H1 (cell line): ENCODE results near the gene HFM1. TPM values are rescaled to one million over a fixed set of nuclear protein-coding genes. Genes with fewer than 3 reads are reported as not detected.

Experiments used
- CTCF ChIA-PET: fragments of 300-600 bp; sonication (Branson Sonifier 250); formaldehyde crosslinking; loops from one replicate; lab custom pipeline; 2021; ENCODE audit not compliant: partially characterized antibody; lab: Charles Lee
- POLR2A ChIA-PET: fragments of 300-600 bp; sonication (Branson Sonifier 250); formaldehyde crosslinking; loops from one replicate; lab custom pipeline; 2021; ENCODE audit warnings: inconsistent platforms; ENCODE audit not compliant: partially characterized antibody; lab: Charles Lee
- DNase-seq, 2 experiments: peaks; one replicate each; pipeline versions ENCODE4 v3.0.0 to v3.0.0-alpha.2; 2010 to 2022; ENCODE audit warnings: low spot score in 2 of 2, low read depth in 1 of 2, mixed read lengths in 1 of 2
- FAIRE-seq: peaks from 2 replicates; lab custom pipeline; 2011; peaks lifted over from hg19 to GRCh38; lab: Jason Lieb, UNC
- H2AFZ ChIP-seq: 2 replicates; pipeline ENCODE4 v1.8.1; 2012; ENCODE audit warnings: low read length, inconsistent platforms
- H2AK5ac ChIP-seq: 2 replicates; pipeline ENCODE4 v1.6.1; 2013; ENCODE audit warnings: low read depth, low read length
- H2BK120ac ChIP-seq: replicated peaks from 2 replicates; pipeline ENCODE3; 2013; ENCODE audit warnings: low read depth, low read length, inconsistent platforms
- H2BK12ac ChIP-seq: 2 replicates; pipeline ENCODE4 v1.6.1; 2013; ENCODE audit warnings: low read depth, low read length
- H2BK15ac ChIP-seq: 2 replicates; pipeline ENCODE4 v1.6.1; 2013; ENCODE audit warnings: low read length
- H2BK20ac ChIP-seq: 2 replicates; pipeline ENCODE4 v1.6.1; 2013; ENCODE audit warnings: low read length
- H2BK5ac ChIP-seq: 2 replicates; pipeline ENCODE4 v1.6.1; 2013; ENCODE audit warnings: low read depth, low read length
- H3K14ac ChIP-seq: 2 replicates; pipeline ENCODE4 v1.6.1; 2013; ENCODE audit warnings: inconsistent platforms; ENCODE audit not compliant: insufficient read length
- H3K18ac ChIP-seq: 2 replicates; pipeline ENCODE4 v1.6.1; 2013; ENCODE audit warnings: low read length; ENCODE audit errors: extremely low read depth
- H3K23ac ChIP-seq: 2 replicates; pipeline ENCODE4 v1.6.1; 2013; ENCODE audit warnings: inconsistent platforms; ENCODE audit not compliant: insufficient read length
- H3K23me2 ChIP-seq: 2 replicates; pipeline ENCODE4 v1.6.1; 2013; ENCODE audit warnings: low read depth, low read length
- H3K27ac ChIP-seq: 2 replicates; pipeline ENCODE4 v1.6.1; 2011; ENCODE audit warnings: low read depth, low read length, inconsistent platforms
- H3K27me3 ChIP-seq, 4 experiments: replicated peaks in 1 of 4; 1 replicate in 1 of 4; 2 replicates in 3 of 4; pipeline versions ENCODE4 v1.6.1 to v1.8.1; 2011 to 2013; ENCODE audit warnings: low read length in 3 of 4, mild to moderate bottlenecking in 3 of 4, inconsistent platforms in 2 of 4, mixed read lengths in 2 of 4, moderate library complexity in 1 of 4; ENCODE audit not compliant: control insufficient read depth in 3 of 4, insufficient read depth in 3 of 4; ENCODE audit errors: extremely low read depth in 1 of 4
- H3K36me3 ChIP-seq, 4 experiments: 2 replicates each; pipeline versions ENCODE4 v1.6.1 to v1.8.1; 2011 to 2013; ENCODE audit warnings: mild to moderate bottlenecking in 4 of 4, low read length in 3 of 4, moderate library complexity in 2 of 4, control low read depth in 1 of 4, inconsistent platforms in 1 of 4; ENCODE audit not compliant: insufficient read depth in 4 of 4, control insufficient read depth in 2 of 4
- H3K4ac ChIP-seq: replicated peaks from 2 replicates; pipeline ENCODE3; 2013; ENCODE audit warnings: low read length, low read depth, mixed read lengths, inconsistent platforms; ENCODE audit not compliant: insufficient read length
- H3K4me1 ChIP-seq, 4 experiments: replicated peaks in 1 of 4; 1 replicate in 1 of 4; 2 replicates in 3 of 4; pipeline versions ENCODE4 v1.6.1 to v1.8.1; 2011 to 2013; ENCODE audit warnings: low read length in 3 of 4, inconsistent platforms in 2 of 4, mixed read lengths in 1 of 4; ENCODE audit not compliant: insufficient read depth in 4 of 4, control insufficient read depth in 3 of 4
- H3K4me2 ChIP-seq, 2 experiments: 2 replicates each; pipeline versions ENCODE4 v1.6.1 to v1.8.1; 2011 to 2013; ENCODE audit warnings: low read depth in 2 of 2, low read length in 2 of 2, control low read depth in 1 of 2, inconsistent platforms in 1 of 2, mild to moderate bottlenecking in 1 of 2; ENCODE audit not compliant: insufficient read depth in 1 of 2
- H3K4me3 ChIP-seq, 4 experiments: fragments of 200-600, 300-600 bp in 1 of 4; sonication (generic), shearing (Covaris generic), sonication (Bioruptor Twin) in 1 of 4; 2 replicates each; pipeline versions ENCODE4 v1.5.1 to v1.8.1; 2011 to 2016; ENCODE audit warnings: low read length in 4 of 4, low read depth in 3 of 4, control low read depth in 2 of 4, inconsistent platforms in 2 of 4, mild to moderate bottlenecking in 2 of 4, mixed read lengths in 1 of 4, moderate library complexity in 1 of 4; ENCODE audit not compliant: insufficient read depth in 2 of 4; ENCODE audit errors: extremely low read depth in 1 of 4
- H3K56ac ChIP-seq: replicated peaks from 2 replicates; pipeline ENCODE3; 2013; ENCODE audit warnings: low read depth, mild to moderate bottlenecking, mixed read lengths, low read length, inconsistent platforms; ENCODE audit not compliant: insufficient read length
- H3K79me1 ChIP-seq: 2 replicates; pipeline ENCODE4 v1.6.1; 2013; ENCODE audit warnings: low read depth, low read length, control low read depth
- H3K79me2 ChIP-seq, 2 experiments: 2 replicates each; pipeline versions ENCODE4 v1.6.1 to v1.8.1; 2012 to 2013; ENCODE audit warnings: low read length in 2 of 2, mild to moderate bottlenecking in 2 of 2, inconsistent platforms in 1 of 2; ENCODE audit not compliant: insufficient read depth in 2 of 2, control insufficient read depth in 1 of 2
- H3K9ac ChIP-seq, 4 experiments: replicated peaks in 1 of 4; 1 replicate in 1 of 4; 2 replicates in 3 of 4; pipeline versions ENCODE4 v1.6.1 to v1.8.1; 2011 to 2013; ENCODE audit warnings: low read depth in 3 of 4, low read length in 3 of 4, control low read depth in 2 of 4, mild to moderate bottlenecking in 2 of 4, moderate library complexity in 2 of 4, inconsistent platforms in 1 of 4; ENCODE audit errors: extremely low read depth in 1 of 4
- H3K9me3 ChIP-seq, 2 experiments: 2 replicates each; pipeline versions ENCODE4 v1.6.1 to v1.8.1; 2012 to 2013; ENCODE audit warnings: mild to moderate bottlenecking in 2 of 2, moderate library complexity in 2 of 2, control low read depth in 1 of 2, inconsistent platforms in 1 of 2, low read depth in 1 of 2, low read length in 1 of 2, mixed read lengths in 1 of 2; ENCODE audit not compliant: insufficient read depth in 2 of 2
- H4K20me1 ChIP-seq, 2 experiments: replicated peaks in 1 of 2; 2 replicates each; pipeline versions ENCODE3 to v1.8.1; 2011 to 2013; ENCODE audit warnings: inconsistent platforms in 2 of 2, low read length in 2 of 2, mild to moderate bottlenecking in 1 of 2; ENCODE audit not compliant: insufficient read depth in 2 of 2, control insufficient read depth in 1 of 2
- H4K5ac ChIP-seq: 2 replicates; pipeline ENCODE4 v1.6.1; 2013; ENCODE audit warnings: low read length, low read depth, mixed read lengths, inconsistent platforms; ENCODE audit not compliant: insufficient read length
- H4K8ac ChIP-seq: 2 replicates; pipeline ENCODE4 v1.8.0; 2013; ENCODE audit warnings: mild to moderate bottlenecking, moderate library complexity, low read length, inconsistent platforms; ENCODE audit not compliant: insufficient read depth; ENCODE audit errors: extremely low read depth
- H4K91ac ChIP-seq: replicated peaks from 2 replicates; pipeline ENCODE3; 2013; ENCODE audit warnings: low read length, mixed read lengths, inconsistent platforms; ENCODE audit not compliant: insufficient read length
- CEBPB ChIP-seq: IDR thresholded peaks from 2 replicates; pipeline ENCODE4 v1.6.1; 2012; ENCODE audit warnings: low read depth, low read length
- MAFK ChIP-seq: IDR thresholded peaks from 2 replicates; pipeline ENCODE4 v1.6.1; 2012; ENCODE audit warnings: low read depth, mild to moderate bottlenecking, improper control_type of control experiment, low read length
- NRF1 ChIP-seq: IDR thresholded peaks from 2 replicates; pipeline ENCODE4 v1.6.1; 2011; ENCODE audit warnings: mild to moderate bottlenecking, low read depth, low read length, improper control_type of control experiment
- RXRA ChIP-seq: IDR thresholded peaks from 2 replicates; pipeline ENCODE4 v1.6.1; 2011; ENCODE audit warnings: low read depth, mild to moderate bottlenecking, low read length, moderate library complexity; ENCODE audit not compliant: insufficient read depth
- WGBS, 2 experiments: shearing (Covaris generic) in 1 of 2; methylation state at CpG; one replicate each; pipeline versions ENCODE4 v1.1.6 to v1.1.7; 2013 to 2015; ENCODE audit warnings: low lambda C conversion rate in 2 of 2, mixed read lengths in 2 of 2, inconsistent platforms in 1 of 2, low coverage in 1 of 2, missing lambda C conversion rate in 1 of 2; ENCODE audit not compliant: insufficient replicate concordance in 2 of 2, insufficient coverage in 1 of 2, insufficient read length in 1 of 2; ENCODE audit errors: extremely low coverage in 1 of 2, missing lambda C conversion rate in 1 of 2; 5-methylcytosine and 5-hydroxymethylcytosine counted together
- polyA plus RNA-seq, 7 experiments: library from polyadenylated mRNA; depleted of rRNA in 3 of 7; stranded (reverse) in 5 of 7; unstranded in 2 of 7; fragments of >200 nt in 5 of 7; fragments of 200-250 nt in 2 of 7; gene quantifications; 1 replicate in 5 of 7; 2 replicates in 1 of 7; 4 replicates in 1 of 7; pipeline versions ENCODE4 v1.2.1 to v1.2.3, GENCODE V29; 2011 to 2013; ENCODE audit warnings: missing spikeins in 2 of 7, mixed read lengths in 2 of 7
- total RNA-seq: library from RNA; stranded (reverse); fragmentation: NEBNext Ultra II Directional; extraction: Animal tissue kit (Norgen Biotek cat#: 25700); gene quantifications from 2 replicates; pipeline ENCODE4 v1.2.1, GENCODE V29; 2021
- TF ChIP-seq, protein P1 (sequence below), 3 experiments: IDR thresholded peaks; 1 replicate in 2 of 3; 2 replicates in 1 of 3; pipeline versions ENCODE4 v1.5.1 to v1.6.1; 2011; ENCODE audit warnings: low read length in 3 of 3, mild to moderate bottlenecking in 3 of 3, inconsistent platforms in 2 of 3, low read depth in 1 of 3, moderate library complexity in 1 of 3; ENCODE audit not compliant: insufficient read depth in 1 of 3; ENCODE audit errors: control extremely low read depth in 1 of 3

The HFM1 gene
- total and polyA plus RNA-seq, 2 of the 8 experiments (the other 6 are each of a cell fraction or from before 2014, with no cell fraction given): 0.23 to 1.2 TPM

DNA sequence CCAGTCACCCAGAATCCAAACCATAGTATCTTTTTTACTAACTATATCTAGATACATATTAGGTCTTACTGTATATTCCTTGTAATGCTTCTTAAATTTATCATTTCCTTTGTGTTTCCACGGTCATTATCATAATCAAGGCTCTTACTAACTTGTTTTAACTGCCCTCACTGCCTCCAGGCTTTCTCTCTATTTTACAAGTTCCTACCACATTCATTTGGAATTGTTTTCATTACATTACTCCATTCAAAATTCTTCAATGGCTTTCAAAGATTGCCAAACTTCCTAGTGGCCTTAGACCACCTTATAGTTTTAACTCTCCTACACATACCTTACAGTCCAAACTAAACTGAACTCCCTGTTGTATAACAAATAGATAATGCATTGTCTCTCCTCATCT lies 6.3 kb downstream of the HFM1 start:
- ChIA-PET CTCF (interaction anchor here (0.9 to 1.2 kb wide), 2 partner anchors 233 to 669 kb away, joined by 3 to 5 read pairs; no protein-coding TSS in a partner anchor), POLR2A (no interaction called here)
- no peak overlapping the region for H2BK120ac ChIP-seq
- no peaks in the 10 kb centered on the region for H4K20me1 ChIP-seq
- H3K9ac ChIP-seq: no peak overlapping the region
- H2BK5ac ChIP-seq: no peak overlapping the region
- DNase-seq (no peak), FAIRE-seq (no peak)
- WGBS, 2 experiments: 70% methylated on average over 1 of the region's 1 CpG; no CpG with 5 or more reads in 1 of the 2 experiments
- H3K23me2 ChIP-seq: no peaks in the 10 kb centered on the region
- H3K27ac ChIP-seq: no peak overlapping the region
- H2BK12ac ChIP-seq: no peak overlapping the region
- H3K56ac ChIP-seq: no peak overlapping the region
- H3K4me2 ChIP-seq: no peak overlapping the region
- no peak overlapping the region for H3K23ac ChIP-seq
- H3K4ac ChIP-seq: no peak overlapping the region
- H3K79me2 ChIP-seq: no peaks in the 10 kb centered on the region
- no peaks in the 10 kb centered on the region for H3K27me3 ChIP-seq
- TF ChIP-seq RXRA: no peak
- no peak for TF ChIP-seq CEBPB
- TF ChIP-seq, protein P1, sequence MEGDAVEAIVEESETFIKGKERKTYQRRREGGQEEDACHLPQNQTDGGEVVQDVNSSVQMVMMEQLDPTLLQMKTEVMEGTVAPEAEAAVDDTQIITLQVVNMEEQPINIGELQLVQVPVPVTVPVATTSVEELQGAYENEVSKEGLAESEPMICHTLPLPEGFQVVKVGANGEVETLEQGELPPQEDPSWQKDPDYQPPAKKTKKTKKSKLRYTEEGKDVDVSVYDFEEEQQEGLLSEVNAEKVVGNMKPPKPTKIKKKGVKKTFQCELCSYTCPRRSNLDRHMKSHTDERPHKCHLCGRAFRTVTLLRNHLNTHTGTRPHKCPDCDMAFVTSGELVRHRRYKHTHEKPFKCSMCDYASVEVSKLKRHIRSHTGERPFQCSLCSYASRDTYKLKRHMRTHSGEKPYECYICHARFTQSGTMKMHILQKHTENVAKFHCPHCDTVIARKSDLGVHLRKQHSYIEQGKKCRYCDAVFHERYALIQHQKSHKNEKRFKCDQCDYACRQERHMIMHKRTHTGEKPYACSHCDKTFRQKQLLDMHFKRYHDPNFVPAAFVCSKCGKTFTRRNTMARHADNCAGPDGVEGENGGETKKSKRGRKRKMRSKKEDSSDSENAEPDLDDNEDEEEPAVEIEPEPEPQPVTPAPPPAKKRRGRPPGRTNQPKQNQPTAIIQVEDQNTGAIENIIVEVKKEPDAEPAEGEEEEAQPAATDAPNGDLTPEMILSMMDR (IDR thresholded peaks at IDR 0.05; ENCODE audit: control extremely low read depth in 1 of 3, insufficient read depth in 1 of 3, low read depth in 1 of 3, low read length in 3 of 3): no peak
- TF ChIP-seq NRF1: no peak
- no peak for TF ChIP-seq MAFK
- H3K4me3 ChIP-seq: no peak overlapping the region
- H3K14ac ChIP-seq: no peak overlapping the region
- no peak overlapping the region for H2BK15ac ChIP-seq
- H3K4me1 ChIP-seq: no peaks in the 10 kb centered on the region
- no peaks in the 10 kb centered on the region for H3K36me3 ChIP-seq
- no peak overlapping the region for H3K18ac ChIP-seq
- no peaks in the 10 kb centered on the region for H3K79me1 ChIP-seq
- no peaks in the 10 kb centered on the region for H3K9me3 ChIP-seq
- no peak overlapping the region for H4K91ac ChIP-seq
- no peak overlapping the region for H2BK20ac ChIP-seq
- H2AK5ac ChIP-seq: no peak overlapping the region
- H2AFZ ChIP-seq: no peak overlapping the region
- no peak overlapping the region for H4K8ac ChIP-seq
- no peak overlapping the region for H4K5ac ChIP-seq
